Stimulated activated CD8-positive, alpha-beta memory T cell treated with anti-CD3 and anti-CD28 coated beads, Interleukin-15, amount 100 ng/mL, for 24 hours (primary cell): ENCODE measurements around the gene ATP6V0A1.
"Not testable (repeated sequence)": the region's sequence is repeated elsewhere in the genome, so short reads cannot be mapped to it uniquely, and the experiment has no call there.

Experiments
- DNase-seq: peaks from one replicate; pipeline ENCODE4 v3.0.0-alpha.2; 2020; ENCODE audit warnings: low read depth

The ATP6V0A1 gene

GRCh38 chr17:42477173-42477572 lies 18.5 kb downstream of the ATP6V0A1 start:
- DNase-seq = no peak

GRCh38 chr17:42477824-42478223 lies 19.1 kb downstream of the ATP6V0A1 start:
- not testable (repeated sequence) for DNase-seq

- DNase-seq = peak; percentile 22
Measured at GRCh38 chr17:42484304-42484703, 25.6 kb downstream of the ATP6V0A1 start.

- DNase-seq = no peak
Measured at GRCh38 chr17:42485680-42486079, 27.0 kb downstream of the ATP6V0A1 start.

- no peak for DNase-seq
Measured at GRCh38 chr17:42488032-42488431, 29.4 kb downstream of the ATP6V0A1 start.

GRCh38 chr17:42493319-42493718 lies 34.6 kb downstream of the ATP6V0A1 start:
- DNase-seq = no peak

GRCh38 chr17:42494673-42495072 lies 36.0 kb downstream of the ATP6V0A1 start:
- DNase-seq = no peak

- no peak for DNase-seq
Measured at GRCh38 chr17:42498828-42499227, 40.1 kb downstream of the ATP6V0A1 start.

- DNase-seq = no peak
Measured at GRCh38 chr17:42502091-42502490, 43.4 kb downstream of the ATP6V0A1 start.

GRCh38 chr17:42502926-42503325 lies 44.2 kb downstream of the ATP6V0A1 start:
- DNase-seq = no peak

- no peak for DNase-seq
Measured at GRCh38 chr17:42507671-42508070, 49.0 kb downstream of the ATP6V0A1 start.

- DNase-seq = no peak
Measured at GRCh38 chr17:42508426-42509165, 49.9 kb downstream of the ATP6V0A1 start.

- no peak for DNase-seq
Measured at GRCh38 chr17:42509409-42509808, 50.7 kb downstream of the ATP6V0A1 start.

- DNase-seq = no peak
Measured at GRCh38 chr17:42509841-42510240, 51.2 kb downstream of the ATP6V0A1 start.

GRCh38 chr17:42512246-42512645 lies 53.6 kb downstream of the ATP6V0A1 start:
- no peak for DNase-seq

- no peak for DNase-seq
Measured at GRCh38 chr17:42512733-42513251, 54.1 kb downstream of the ATP6V0A1 start.

- DNase-seq = no peak
Measured at GRCh38 chr17:42513686-42514085, 55.0 kb downstream of the ATP6V0A1 start.

GRCh38 chr17:42514279-42514678 lies 55.6 kb downstream of the ATP6V0A1 start:
- no peak for DNase-seq

- no peak for DNase-seq
Measured at GRCh38 chr17:42514867-42515266, 56.2 kb downstream of the ATP6V0A1 start.

GRCh38 chr17:42517516-42517915 lies 58.8 kb downstream of the ATP6V0A1 start:
- peak; percentile 75 for DNase-seq

GRCh38 chr17:42518046-42518754 lies 59.5 kb downstream of the ATP6V0A1 start:
- no peak for DNase-seq

GRCh38 chr17:42518755-42519545 lies 60.3 kb downstream of the ATP6V0A1 start:
- DNase-seq = no peak
